K562 (cell line): ENCODE measurements around the gene LOXL3. TPM values are rescaled to one million over a fixed set of nuclear protein-coding genes. Genes with fewer than 3 reads are reported as not detected.
A peak's percentile ranks its signal among the peaks of the same experiment; 100 is the strongest.

Experiments
- BRD4 ChIP-seq: fragments of 200-600 bp; sonication (generic); IDR thresholded peaks from 2 replicates; pipeline ENCODE4 v1.6.1; 2017; ENCODE audit warnings: inconsistent platforms
- CC2D1A ChIP-seq: fragments of 450-650 bp; IDR thresholded peaks from 2 replicates; pipeline ENCODE4 v1.6.1; 2017; ENCODE audit warnings: mild to moderate bottlenecking
- E2F3 ChIP-seq: fragments of 250-450 bp; sonication (Bioruptor Pico); IDR thresholded peaks from 2 replicates; pipeline ENCODE4 v1.4.0; 2020; ENCODE audit warnings: mild to moderate bottlenecking
- HDAC8 ChIP-seq: fragments of 450-650 bp; IDR thresholded peaks from 2 replicates; pipeline ENCODE4 v1.6.1; 2016; ENCODE audit warnings: mild to moderate bottlenecking, missing genetic modification characterization, moderate library complexity, missing compliant biosample characterization
- MED1 ChIP-seq: sonication (generic); formaldehyde crosslinking; IDR thresholded peaks from 2 replicates; pipeline ENCODE4 v1.8.1; 2023; ENCODE audit warnings: missing genetic modification reagents, borderline replicate concordance
- MYNN ChIP-seq, 2 experiments: sonication (generic); formaldehyde crosslinking in 1 of 2; IDR thresholded peaks; 2 replicates each; pipeline versions ENCODE4 v1.5.0 to v1.6.1; 2016 to 2020; ENCODE audit warnings: antibody characterized with exemption in 1 of 2, missing genetic modification reagents in 1 of 2
- POLR2G ChIP-seq: fragments of 200-400 bp; formaldehyde crosslinking; IDR thresholded peaks from 2 replicates; pipeline ENCODE4 v1.6.1; 2017; ENCODE audit warnings: low read depth, mild to moderate bottlenecking, antibody characterized with exemption, low read length, moderate library complexity
- POU5F1 ChIP-seq: fragments of 150-350 bp; IDR thresholded peaks from 2 replicates; pipeline ENCODE4 v1.6.1; 2014; ENCODE audit warnings: borderline replicate concordance, low read length, low read depth, mild to moderate bottlenecking; ENCODE audit not compliant: partially characterized antibody
- RBM25 ChIP-seq: fragments of 200-400 bp; formaldehyde crosslinking; IDR thresholded peaks from 2 replicates; pipeline ENCODE4 v1.6.1; 2018; ENCODE audit warnings: low read length, low read depth, moderate library complexity; ENCODE audit not compliant: severe bottlenecking
- SMAD2 ChIP-seq: fragments of 150-350 bp; IDR thresholded peaks from 2 replicates; pipeline ENCODE4 v1.6.1; 2014; ENCODE audit warnings: low read depth, mild to moderate bottlenecking, low read length
- SMARCA5 ChIP-seq: fragments of 450-650 bp; IDR thresholded peaks from 2 replicates; pipeline ENCODE4 v1.6.1; 2016
- TAF7 ChIP-seq: fragments of 450-650 bp; IDR thresholded peaks from 2 replicates; pipeline ENCODE4 v1.6.1; 2016; ENCODE audit warnings: missing genetic modification characterization, missing compliant biosample characterization
- TAL1 ChIP-seq: fragments of 450-650 bp; IDR thresholded peaks from 2 replicates; pipeline ENCODE4 v1.6.1; 2016; ENCODE audit warnings: mild to moderate bottlenecking
- TBP ChIP-seq: optimal IDR thresholded peaks from 2 replicates; pipeline ENCODE3; 2011; ENCODE audit warnings: low read depth, low read length, improper control_type of control experiment
- ZNF175 ChIP-seq: fragments of 200-800 bp; sonication (Bioruptor generic); IDR thresholded peaks from 2 replicates; pipeline ENCODE4 v1.6.1; 2016; ENCODE audit warnings: low read depth, mild to moderate bottlenecking, missing genetic modification characterization, missing compliant biosample characterization
- ZNF347 ChIP-seq: fragments of 450-650 bp; formaldehyde crosslinking; IDR thresholded peaks from 2 replicates; pipeline ENCODE4 v1.4.0; 2020; ENCODE audit warnings: low read depth, mild to moderate bottlenecking, moderate library complexity
- ZNF445 ChIP-seq: fragments of 250-450 bp; sonication (Bioruptor Pico); IDR thresholded peaks from 2 replicates; pipeline ENCODE4 v1.4.0; 2020; ENCODE audit warnings: low read depth, mild to moderate bottlenecking, moderate library complexity
- polyA plus RNA-seq, 8 experiments: library from polyadenylated mRNA; depleted of rRNA in 4 of 8; stranded (reverse) in 5 of 8; unstranded in 3 of 8; fragments of >200 nt; fragmentation: Nextera tagmentation in 2 of 8; fragmentation: Illumina TruSeq in 1 of 8; extraction: Ambion mirVana in 2 of 8; extraction: Trizol in 1 of 8; gene quantifications; 2 replicates each; pipeline versions ENCODE4 v1.2.1 to v1.2.3, GENCODE V29; 2011 to 2014; ENCODE audit warnings: inconsistent platforms in 1 of 8, missing spikeins in 1 of 8
- total RNA-seq, 7 experiments: library from RNA; depleted of rRNA in 6 of 7; stranded (reverse); fragments of >200 nt in 6 of 7; fragmentation: Illumina TruSeq in 2 of 7; extraction: Trizol in 2 of 7; gene quantifications; 2 replicates each; pipeline versions ENCODE4 v1.2.1 to v1.2.3, GENCODE V29; 2011 to 2021; ENCODE audit warnings: low replicate concordance in 1 of 7
- TF ChIP-seq, protein P1 (sequence below): fragments of 250-450 bp; sonication (Bioruptor Pico); IDR thresholded peaks from 2 replicates; pipeline ENCODE4 v1.4.0; 2020; ENCODE audit warnings: borderline replicate concordance
- TF ChIP-seq, protein P2 (sequence below): fragments of 450-650 bp; IDR thresholded peaks from 2 replicates; pipeline ENCODE4 v1.6.1; 2017; ENCODE audit warnings: antibody characterized with exemption
- TF ChIP-seq, protein P3 (sequence below): fragments of 450-650 bp; IDR thresholded peaks from 2 replicates; pipeline ENCODE4 v1.6.1; 2016; ENCODE audit warnings: antibody characterized with exemption
- TF ChIP-seq, protein P4 (sequence below): fragments of 200-800 bp; sonication (Bioruptor generic); IDR thresholded peaks from 2 replicates; pipeline ENCODE4 v1.6.1; 2017; ENCODE audit warnings: missing genetic modification characterization, missing compliant biosample characterization

The LOXL3 gene
- total and polyA plus RNA-seq, 9 of the 15 experiments (the other 6 are each of a cell fraction or from before 2014, with no cell fraction given): 0.22 to 0.99 (median 0.31) TPM

DNA sequence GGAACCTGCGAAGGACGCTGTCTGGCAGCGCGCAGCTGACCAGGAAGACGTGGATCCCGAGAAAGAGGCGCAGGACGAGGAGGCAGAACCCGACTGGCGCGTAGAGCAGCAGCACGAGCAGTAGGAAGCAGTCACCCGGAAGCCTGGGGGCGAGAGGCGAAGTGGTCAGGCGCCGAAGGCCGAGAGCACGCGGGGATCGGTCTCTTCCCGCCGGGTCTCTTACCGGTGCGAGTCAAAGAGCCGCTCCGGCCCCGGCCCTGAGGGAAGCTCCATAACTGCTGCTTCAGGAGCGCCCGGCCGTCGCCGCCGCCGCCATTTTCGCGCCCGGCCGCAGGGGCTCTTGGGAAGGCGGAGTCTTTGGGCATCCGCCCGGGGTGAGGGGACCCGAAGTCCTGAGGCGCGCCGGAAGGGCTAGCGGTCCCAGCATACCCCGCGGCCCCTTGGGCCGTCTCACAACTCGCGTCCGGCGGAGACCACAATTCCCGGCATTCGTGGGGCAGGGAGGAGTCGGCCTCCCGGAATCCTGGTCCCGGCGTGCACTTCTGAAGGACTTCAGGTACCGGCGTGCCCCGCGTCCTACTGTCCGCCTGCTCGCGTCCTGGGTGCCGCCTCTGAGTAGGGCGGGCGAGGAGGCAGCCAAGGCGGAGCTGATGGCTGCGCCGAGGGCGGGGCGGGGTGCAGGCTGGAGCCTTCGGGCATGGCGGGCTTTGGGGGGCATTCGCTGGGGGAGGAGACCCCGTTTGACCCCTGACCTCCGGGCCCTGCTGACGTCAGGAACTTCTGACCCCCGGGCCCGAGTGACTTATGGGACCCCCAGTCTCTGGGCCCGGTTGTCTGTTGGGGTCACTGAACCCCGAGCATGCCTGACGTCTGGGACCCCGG is 24.1 kb downstream of the LOXL3 start, which contains the start of the genes AUP1 and HTRA2 (continued):
- TF ChIP-seq, protein P1, sequence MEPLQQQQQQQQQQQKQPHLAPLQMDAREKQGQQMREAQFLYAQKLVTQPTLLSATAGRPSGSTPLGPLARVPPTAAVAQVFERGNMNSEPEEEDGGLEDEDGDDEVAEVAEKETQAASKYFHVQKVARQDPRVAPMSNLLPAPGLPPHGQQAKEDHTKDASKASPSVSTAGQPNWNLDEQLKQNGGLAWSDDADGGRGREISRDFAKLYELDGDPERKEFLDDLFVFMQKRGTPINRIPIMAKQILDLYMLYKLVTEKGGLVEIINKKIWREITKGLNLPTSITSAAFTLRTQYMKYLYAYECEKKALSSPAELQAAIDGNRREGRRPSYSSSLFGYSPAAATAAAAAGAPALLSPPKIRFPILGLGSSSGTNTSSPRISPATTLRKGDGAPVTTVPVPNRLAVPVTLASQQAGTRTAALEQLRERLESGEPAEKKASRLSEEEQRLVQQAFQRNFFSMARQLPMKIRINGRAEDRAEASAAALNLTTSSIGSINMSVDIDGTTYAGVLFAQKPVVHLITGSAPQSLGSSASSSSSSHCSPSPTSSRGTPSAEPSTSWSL (CRISPR knock-in tag): no peak
- TF ChIP-seq, protein P2, sequence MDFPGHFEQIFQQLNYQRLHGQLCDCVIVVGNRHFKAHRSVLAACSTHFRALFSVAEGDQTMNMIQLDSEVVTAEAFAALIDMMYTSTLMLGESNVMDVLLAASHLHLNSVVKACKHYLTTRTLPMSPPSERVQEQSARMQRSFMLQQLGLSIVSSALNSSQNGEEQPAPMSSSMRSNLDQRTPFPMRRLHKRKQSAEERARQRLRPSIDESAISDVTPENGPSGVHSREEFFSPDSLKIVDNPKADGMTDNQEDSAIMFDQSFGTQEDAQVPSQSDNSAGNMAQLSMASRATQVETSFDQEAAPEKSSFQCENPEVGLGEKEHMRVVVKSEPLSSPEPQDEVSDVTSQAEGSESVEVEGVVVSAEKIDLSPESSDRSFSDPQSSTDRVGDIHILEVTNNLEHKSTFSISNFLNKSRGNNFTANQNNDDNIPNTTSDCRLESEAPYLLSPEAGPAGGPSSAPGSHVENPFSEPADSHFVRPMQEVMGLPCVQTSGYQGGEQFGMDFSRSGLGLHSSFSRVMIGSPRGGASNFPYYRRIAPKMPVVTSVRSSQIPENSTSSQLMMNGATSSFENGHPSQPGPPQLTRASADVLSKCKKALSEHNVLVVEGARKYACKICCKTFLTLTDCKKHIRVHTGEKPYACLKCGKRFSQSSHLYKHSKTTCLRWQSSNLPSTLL: no peak
- no peak for TF ChIP-seq TAL1
- peak; percentile 72; the same call in 1 of the 2 replicates for TF ChIP-seq BRD4
- peak; percentile 81 for TF ChIP-seq TBP
- peak; percentile 95 for TF ChIP-seq POLR2G
- TF ChIP-seq HDAC8 (tag): no peak; the same call in 1 of the 2 replicates
- TF ChIP-seq, protein P3, sequence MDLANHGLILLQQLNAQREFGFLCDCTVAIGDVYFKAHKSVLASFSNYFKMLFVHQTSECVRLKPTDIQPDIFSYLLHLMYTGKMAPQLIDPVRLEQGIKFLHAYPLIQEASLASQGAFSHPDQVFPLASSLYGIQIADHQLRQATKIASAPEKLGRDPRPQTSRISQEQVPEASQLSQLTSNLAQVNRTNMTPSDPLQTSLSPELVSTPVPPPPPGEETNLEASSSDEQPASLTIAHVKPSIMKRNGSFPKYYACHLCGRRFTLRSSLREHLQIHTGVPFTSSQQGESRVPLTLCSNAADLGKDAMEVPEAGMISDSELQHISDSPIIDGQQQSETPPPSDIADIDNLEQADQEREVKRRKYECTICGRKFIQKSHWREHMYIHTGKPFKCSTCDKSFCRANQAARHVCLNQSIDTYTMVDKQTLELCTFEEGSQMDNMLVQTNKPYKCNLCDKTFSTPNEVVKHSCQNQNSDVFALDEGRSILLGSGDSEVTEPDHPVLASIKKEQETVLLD: no peak
- no peak for TF ChIP-seq RBM25
- peak; percentile 93 for TF ChIP-seq TAF7 (tag)
- TF ChIP-seq ZNF347 (CRISPR knock-in tag): no peak
- peak; percentile 56; the same call in 1 of the 2 replicates for TF ChIP-seq ZNF175 (CRISPR knock-in tag)
- peak; percentile 72 for TF ChIP-seq POU5F1
- TF ChIP-seq, protein P4, sequence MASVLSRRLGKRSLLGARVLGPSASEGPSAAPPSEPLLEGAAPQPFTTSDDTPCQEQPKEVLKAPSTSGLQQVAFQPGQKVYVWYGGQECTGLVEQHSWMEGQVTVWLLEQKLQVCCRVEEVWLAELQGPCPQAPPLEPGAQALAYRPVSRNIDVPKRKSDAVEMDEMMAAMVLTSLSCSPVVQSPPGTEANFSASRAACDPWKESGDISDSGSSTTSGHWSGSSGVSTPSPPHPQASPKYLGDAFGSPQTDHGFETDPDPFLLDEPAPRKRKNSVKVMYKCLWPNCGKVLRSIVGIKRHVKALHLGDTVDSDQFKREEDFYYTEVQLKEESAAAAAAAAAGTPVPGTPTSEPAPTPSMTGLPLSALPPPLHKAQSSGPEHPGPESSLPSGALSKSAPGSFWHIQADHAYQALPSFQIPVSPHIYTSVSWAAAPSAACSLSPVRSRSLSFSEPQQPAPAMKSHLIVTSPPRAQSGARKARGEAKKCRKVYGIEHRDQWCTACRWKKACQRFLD (CRISPR knock-in tag): no peak
- no peak for TF ChIP-seq MED1 (CRISPR knock-in tag)
- TF ChIP-seq CC2D1A: no peak
- TF ChIP-seq SMAD2: no peak
- no peak for TF ChIP-seq SMARCA5
- no peak; the same call in 1 of the 2 replicates for TF ChIP-seq MYNN (IDR thresholded peaks at IDR 0.05)
- no peak for TF ChIP-seq MYNN (CRISPR knock-in tag; IDR thresholded peaks at IDR 0.05)
- no peak for TF ChIP-seq E2F3 (CRISPR knock-in tag)
- TF ChIP-seq ZNF445: no peak
